CD4-positive, CD25-positive, alpha-beta regulatory T cell (primary cell): ENCODE data around the gene CT45A6. TPM values are rescaled to one million over a fixed set of nuclear protein-coding genes. Genes with fewer than 3 reads are reported as not detected.
"Not testable (repeated sequence)": the region's sequence is repeated elsewhere in the genome, so short reads cannot be mapped to it uniquely, and the experiment has no call there.

ENCODE experiments used
- ATAC-seq, 2 donors: fragments of 150-1000 bp; cut with Tn5 transposase; one replicate each; pipeline ENCODE4 v1.10.0; 2021; ENCODE audit warnings: low read depth in 2 of 2, moderate number of reproducible peaks in 2 of 2, moderate library complexity in 1 of 2
- DNase-seq, 3 donors: peaks; one replicate each; pipeline versions ENCODE4 v3.0.0 to v3.0.0-alpha.2; 2012 to 2022; ENCODE audit warnings: mixed read lengths in 1 of 3
- H3K27ac ChIP-seq: one replicate; pipeline ENCODE4 v1.7.0; 2013; ENCODE audit warnings: mild to moderate bottlenecking, low read length; ENCODE audit not compliant: insufficient read depth, poor library complexity, severe bottlenecking
- H3K27me3 ChIP-seq: one replicate; pipeline ENCODE4 v1.7.0; 2013; ENCODE audit warnings: low read length; ENCODE audit not compliant: control insufficient read depth, insufficient read depth
- H3K36me3 ChIP-seq: one replicate; pipeline ENCODE4 v1.7.0; 2013; ENCODE audit warnings: mild to moderate bottlenecking, low read length, moderate library complexity; ENCODE audit not compliant: control insufficient read depth, insufficient read depth
- H3K4me1 ChIP-seq: 2 replicates; pipeline ENCODE4 v1.7.0; 2013; ENCODE audit warnings: mild to moderate bottlenecking, low read length; ENCODE audit not compliant: insufficient read depth, control insufficient read depth, poor library complexity, severe bottlenecking
- H3K4me3 ChIP-seq: one replicate; pipeline ENCODE4 v1.7.0; 2013; ENCODE audit warnings: low read depth, mild to moderate bottlenecking, low read length, moderate library complexity
- H3K9me3 ChIP-seq, 2 experiments: 1 replicate in 1 of 2; 2 replicates in 1 of 2; pipeline ENCODE4 v1.7.0; 2013; ENCODE audit warnings: low read length in 2 of 2, mild to moderate bottlenecking in 1 of 2, moderate library complexity in 1 of 2; ENCODE audit not compliant: control insufficient read depth in 2 of 2
- H3K27ac Mint-ChIP-seq, 3 donors: one replicate each; pipeline ENCODE4 v1.8.0; 2020 to 2022; ENCODE audit warnings: mild to moderate bottlenecking in 3 of 3, mixed read lengths in 3 of 3, moderate library complexity in 2 of 3
- H3K27me3 Mint-ChIP-seq: one replicate; pipeline ENCODE4 v1.8.0; 2022; ENCODE audit warnings: mild to moderate bottlenecking, mixed read lengths
- H3K36me3 Mint-ChIP-seq: one replicate; pipeline ENCODE4 v1.8.0; 2020; ENCODE audit warnings: mixed read lengths
- H3K4me1 Mint-ChIP-seq, 4 donors: one replicate each; pipeline ENCODE4 v1.8.0; 2020 to 2022; ENCODE audit warnings: mixed read lengths in 4 of 4, mild to moderate bottlenecking in 1 of 4
- H3K4me3 Mint-ChIP-seq, 4 donors: one replicate each; pipeline ENCODE4 v1.8.0; 2020 to 2022; ENCODE audit warnings: mild to moderate bottlenecking in 4 of 4, mixed read lengths in 4 of 4, moderate library complexity in 3 of 4
- H3K9me3 Mint-ChIP-seq, 7 donors: one replicate each; pipeline ENCODE4 v1.8.0; 2020 to 2022; ENCODE audit warnings: mixed read lengths in 7 of 7, mild to moderate bottlenecking in 3 of 7, moderate library complexity in 2 of 7
- polyA plus RNA-seq, 4 donors: library from polyadenylated mRNA; unstranded; fragments of 300-500 nt; fragmentation: Illumina TruSeq; gene quantifications; one replicate each; pipeline ENCODE4 v1.2.3, GENCODE V29; 2021
- total RNA-seq: library from RNA; stranded (reverse); gene quantifications from one replicate; pipeline ENCODE4 v1.2.3, GENCODE V29; 2022

CT45A6 gene, protein sequence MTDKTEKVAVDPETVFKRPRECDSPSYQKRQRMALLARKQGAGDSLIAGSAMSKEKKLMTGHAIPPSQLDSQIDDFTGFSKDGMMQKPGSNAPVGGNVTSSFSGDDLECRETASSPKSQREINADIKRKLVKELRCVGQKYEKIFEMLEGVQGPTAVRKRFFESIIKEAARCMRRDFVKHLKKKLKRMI
- total RNA-seq (not detected), polyA plus RNA-seq (not detected)

DNA sequence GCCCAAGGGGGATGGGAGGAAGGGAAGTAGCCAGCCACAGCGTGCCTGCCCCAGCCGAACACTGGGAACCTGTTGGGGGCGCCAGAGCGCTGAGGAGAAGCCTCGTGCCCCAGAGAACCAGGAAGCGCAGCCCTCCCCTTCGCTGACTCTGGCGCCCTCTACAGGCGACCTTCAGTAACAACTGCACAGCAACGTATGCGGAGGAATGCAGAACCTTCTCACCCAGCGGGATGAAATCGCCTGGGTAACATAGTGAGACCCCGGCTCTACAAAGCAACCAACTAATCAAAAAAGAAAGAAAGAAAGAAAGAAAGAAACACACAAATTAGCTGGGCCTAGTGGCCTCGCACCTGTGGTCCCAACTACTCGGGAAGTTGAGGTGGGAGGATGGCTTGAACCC, at the start of gene CT45A6:
Gene CT45A6, minus strand, starts transcription at position 101 of the 400 bp plus-strand sequence. CDS start 3,794 bp downstream, outside the sequence.
- not testable (repeated sequence) for H3K27me3 Mint-ChIP-seq, H3K27me3 ChIP-seq, H3K4me1 ChIP-seq, H3K36me3 ChIP-seq, H3K36me3 Mint-ChIP-seq, H3K9me3 ChIP-seq, H3K27ac ChIP-seq, DNase-seq, H3K4me3 Mint-ChIP-seq, ATAC-seq, H3K4me3 ChIP-seq, H3K27ac Mint-ChIP-seq, H3K4me1 Mint-ChIP-seq, H3K9me3 Mint-ChIP-seq

DNA sequence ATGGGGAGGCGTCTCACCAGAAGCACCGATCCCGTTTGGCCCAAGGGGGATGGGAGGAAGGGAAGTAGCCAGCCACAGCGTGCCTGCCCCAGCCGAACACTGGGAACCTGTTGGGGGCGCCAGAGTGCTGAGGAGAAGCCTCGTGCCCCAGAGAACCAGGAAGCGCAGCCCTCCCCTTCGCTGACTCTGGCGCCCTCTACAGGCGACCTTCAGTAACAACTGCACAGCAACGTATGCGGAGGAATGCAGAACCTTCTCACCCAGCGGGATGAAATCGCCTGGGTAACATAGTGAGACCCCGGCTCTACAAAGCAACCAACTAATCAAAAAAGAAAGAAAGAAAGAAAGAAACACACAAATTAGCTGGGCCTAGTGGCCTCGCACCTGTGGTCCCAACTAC, 34.6 kb upstream of the CT45A6 start, which contains the start of gene CT45A7:
Gene CT45A7, minus strand, starts transcription at position 101 of the 400 bp plus-strand sequence. CDS start 3,747 bp downstream, outside the sequence.
- H3K36me3 Mint-ChIP-seq, H3K4me3 ChIP-seq, H3K4me1 ChIP-seq, DNase-seq, H3K9me3 ChIP-seq, H3K27ac Mint-ChIP-seq, ATAC-seq, H3K27ac ChIP-seq, H3K9me3 Mint-ChIP-seq, H3K4me1 Mint-ChIP-seq, H3K4me3 Mint-ChIP-seq, H3K27me3 Mint-ChIP-seq, H3K36me3 ChIP-seq, H3K27me3 ChIP-seq: not testable (repeated sequence)

DNA sequence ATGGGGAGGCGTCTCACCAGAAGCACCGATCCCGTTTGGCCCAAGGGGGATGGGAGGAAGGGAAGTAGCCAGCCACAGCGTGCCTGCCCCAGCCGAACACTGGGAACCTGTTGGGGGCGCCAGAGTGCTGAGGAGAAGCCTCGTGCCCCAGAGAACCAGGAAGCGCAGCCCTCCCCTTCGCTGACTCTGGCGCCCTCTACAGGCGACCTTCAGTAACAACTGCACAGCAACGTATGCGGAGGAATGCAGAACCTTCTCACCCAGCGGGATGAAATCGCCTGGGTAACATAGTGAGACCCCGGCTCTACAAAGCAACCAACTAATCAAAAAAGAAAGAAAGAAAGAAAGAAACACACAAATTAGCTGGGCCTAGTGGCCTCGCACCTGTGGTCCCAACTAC, 17.3 kb upstream of the CT45A6 start, which contains the start of gene CT45A2:
Gene CT45A2, minus strand, starts transcription at position 101 of the 400 bp plus-strand sequence. CDS start 3,747 bp downstream, outside the sequence.
- not testable (repeated sequence) for H3K4me1 Mint-ChIP-seq, H3K36me3 Mint-ChIP-seq, H3K36me3 ChIP-seq, DNase-seq, H3K27ac ChIP-seq, ATAC-seq, H3K27ac Mint-ChIP-seq, H3K9me3 ChIP-seq, H3K4me1 ChIP-seq, H3K4me3 Mint-ChIP-seq, H3K27me3 ChIP-seq, H3K4me3 ChIP-seq, H3K9me3 Mint-ChIP-seq, H3K27me3 Mint-ChIP-seq

DNA sequence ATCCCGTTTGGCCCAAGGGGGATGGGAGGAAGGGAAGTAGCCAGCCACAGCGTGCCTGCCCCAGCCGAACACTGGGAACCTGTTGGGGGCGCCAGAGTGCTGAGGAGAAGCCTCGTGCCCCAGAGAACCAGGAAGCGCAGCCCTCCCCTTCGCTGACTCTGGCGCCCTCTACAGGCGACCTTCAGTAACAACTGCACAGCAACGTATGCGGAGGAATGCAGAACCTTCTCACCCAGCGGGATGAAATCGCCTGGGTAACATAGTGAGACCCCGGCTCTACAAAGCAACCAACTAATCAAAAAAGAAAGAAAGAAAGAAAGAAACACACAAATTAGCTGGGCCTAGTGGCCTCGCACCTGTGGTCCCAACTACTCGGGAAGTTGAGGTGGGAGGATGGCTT, 17.2 kb downstream of the CT45A6 start, which contains the start of gene CT45A5:
Gene CT45A5, minus strand, starts transcription at position 101 of the 400 bp plus-strand sequence. CDS start 3,774 bp downstream, outside the sequence.
- not testable (repeated sequence) for H3K27ac Mint-ChIP-seq, ATAC-seq, H3K4me1 ChIP-seq, H3K4me1 Mint-ChIP-seq, H3K4me3 Mint-ChIP-seq, H3K4me3 ChIP-seq, H3K9me3 ChIP-seq, H3K27me3 Mint-ChIP-seq, DNase-seq, H3K9me3 Mint-ChIP-seq, H3K36me3 Mint-ChIP-seq, H3K36me3 ChIP-seq, H3K27me3 ChIP-seq, H3K27ac ChIP-seq

DNA sequence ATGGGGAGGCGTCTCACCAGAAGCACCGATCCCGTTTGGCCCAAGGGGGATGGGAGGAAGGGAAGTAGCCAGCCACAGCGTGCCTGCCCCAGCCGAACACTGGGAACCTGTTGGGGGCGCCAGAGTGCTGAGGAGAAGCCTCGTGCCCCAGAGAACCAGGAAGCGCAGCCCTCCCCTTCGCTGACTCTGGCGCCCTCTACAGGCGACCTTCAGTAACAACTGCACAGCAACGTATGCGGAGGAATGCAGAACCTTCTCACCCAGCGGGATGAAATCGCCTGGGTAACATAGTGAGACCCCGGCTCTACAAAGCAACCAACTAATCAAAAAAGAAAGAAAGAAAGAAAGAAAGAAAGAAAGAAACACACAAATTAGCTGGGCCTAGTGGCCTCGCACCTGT, 34.5 kb downstream of the CT45A6 start, which contains the start of gene CT45A3:
Gene CT45A3, minus strand, starts transcription at position 101 of the 400 bp plus-strand sequence. CDS start 3,747 bp downstream, outside the sequence.
- not testable (repeated sequence) for H3K9me3 ChIP-seq, H3K36me3 Mint-ChIP-seq, H3K4me1 ChIP-seq, H3K36me3 ChIP-seq, H3K4me3 ChIP-seq, H3K4me1 Mint-ChIP-seq, ATAC-seq, H3K27ac Mint-ChIP-seq, H3K27ac ChIP-seq, H3K27me3 ChIP-seq, H3K4me3 Mint-ChIP-seq, H3K27me3 Mint-ChIP-seq, DNase-seq, H3K9me3 Mint-ChIP-seq

DNA sequence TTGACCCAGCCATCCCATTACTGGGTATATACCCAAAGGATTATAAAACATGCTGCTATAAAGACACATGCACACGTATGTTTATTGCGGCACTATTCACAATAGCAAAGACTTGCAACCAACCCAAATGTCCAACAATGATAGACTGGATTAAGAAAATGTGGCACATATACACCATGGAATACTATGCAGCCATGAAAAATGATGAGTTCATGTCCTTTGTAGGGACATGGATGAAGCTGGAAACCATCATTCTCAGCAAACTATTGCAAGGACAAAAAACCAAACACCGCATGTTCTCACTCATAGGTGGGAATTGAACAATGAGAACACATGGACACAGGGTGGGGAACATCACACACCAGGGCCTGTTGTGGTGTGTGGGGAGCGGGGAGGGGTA, 57.8 kb downstream of the CT45A6 start:
- not testable (repeated sequence) for H3K27ac Mint-ChIP-seq, ATAC-seq, H3K36me3 ChIP-seq, H3K9me3 ChIP-seq, H3K9me3 Mint-ChIP-seq, H3K36me3 Mint-ChIP-seq, DNase-seq, H3K4me3 Mint-ChIP-seq, H3K4me1 ChIP-seq, H3K4me1 Mint-ChIP-seq, H3K27ac ChIP-seq, H3K27me3 ChIP-seq, H3K4me3 ChIP-seq, H3K27me3 Mint-ChIP-seq

Other genes starting within 250 kb of the CT45A6 start
- not detected for gene CT45A1, start 89.1 kb downstream of the CT45A6 start, total RNA-seq
- gene CT45A1, start 89.1 kb downstream of the CT45A6 start, polyA plus RNA-seq, result not detected
- gene CT45A3, start 34.6 kb downstream of the CT45A6 start, total RNA-seq, result not detected
- gene CT45A3, start 34.6 kb downstream of the CT45A6 start, polyA plus RNA-seq, result not detected
- not detected for gene CT45A5, start 17.3 kb downstream of the CT45A6 start, total RNA-seq
- not detected for gene CT45A5, start 17.3 kb downstream of the CT45A6 start, polyA plus RNA-seq
- not detected for gene CT45A2, start 17.2 kb upstream of the CT45A6 start, total RNA-seq
- not detected for gene CT45A2, start 17.2 kb upstream of the CT45A6 start, polyA plus RNA-seq
- gene CT45A7, start 34.5 kb upstream of the CT45A6 start, total RNA-seq, result not detected
- gene CT45A7, start 34.5 kb upstream of the CT45A6 start, polyA plus RNA-seq, result not detected
- not detected for gene CT45A8, start 51.8 kb upstream of the CT45A6 start, total RNA-seq
- gene CT45A8, start 51.8 kb upstream of the CT45A6 start, polyA plus RNA-seq, result not detected
- not detected for gene CT45A9, start 69.0 kb upstream of the CT45A6 start, total RNA-seq
- not detected for gene CT45A9, start 69.0 kb upstream of the CT45A6 start, polyA plus RNA-seq
- not detected for gene CT45A10, start 90.7 kb upstream of the CT45A6 start, total RNA-seq
- under 1 TPM in 1 of 4 donors, not detected in 3; 0.40 TPM for gene CT45A10, start 90.7 kb upstream of the CT45A6 start, polyA plus RNA-seq
- gene SAGE1, start 90.9 kb upstream of the CT45A6 start, total RNA-seq, result not detected
- not detected for gene SAGE1, start 90.9 kb upstream of the CT45A6 start, polyA plus RNA-seq
- gene MMGT1, start 171.2 kb upstream of the CT45A6 start, total RNA-seq, result 31.0 TPM
- gene MMGT1, start 171.2 kb upstream of the CT45A6 start, polyA plus RNA-seq, result 10 to 100 TPM in 3 of 4 donors, 1 to 10 TPM in 1; 9.6 to 12.1 (median 10.4) TPM
- 17.8 TPM for gene SLC9A6, start 182.6 kb upstream of the CT45A6 start, total RNA-seq
- gene SLC9A6, start 182.6 kb upstream of the CT45A6 start, polyA plus RNA-seq, result 10 to 100 TPM; 17.2 to 20.0 (median 18.9) TPM